IMR-90 (cell line): ENCODE data around the gene EGFR.

Source experiments
- POLR2A ChIP-seq: IDR thresholded peaks from 2 replicates; pipeline ENCODE4 v1.6.1; 2012; ENCODE audit warnings: mild to moderate bottlenecking, low read depth, low read length
- TF ChIP-seq, protein P1 (sequence below): conservative IDR thresholded peaks from 2 replicates; pipeline ENCODE4 v1.5.1; 2012; ENCODE audit warnings: mild to moderate bottlenecking, low read depth, low read length, improper control_type of control experiment

DNA sequence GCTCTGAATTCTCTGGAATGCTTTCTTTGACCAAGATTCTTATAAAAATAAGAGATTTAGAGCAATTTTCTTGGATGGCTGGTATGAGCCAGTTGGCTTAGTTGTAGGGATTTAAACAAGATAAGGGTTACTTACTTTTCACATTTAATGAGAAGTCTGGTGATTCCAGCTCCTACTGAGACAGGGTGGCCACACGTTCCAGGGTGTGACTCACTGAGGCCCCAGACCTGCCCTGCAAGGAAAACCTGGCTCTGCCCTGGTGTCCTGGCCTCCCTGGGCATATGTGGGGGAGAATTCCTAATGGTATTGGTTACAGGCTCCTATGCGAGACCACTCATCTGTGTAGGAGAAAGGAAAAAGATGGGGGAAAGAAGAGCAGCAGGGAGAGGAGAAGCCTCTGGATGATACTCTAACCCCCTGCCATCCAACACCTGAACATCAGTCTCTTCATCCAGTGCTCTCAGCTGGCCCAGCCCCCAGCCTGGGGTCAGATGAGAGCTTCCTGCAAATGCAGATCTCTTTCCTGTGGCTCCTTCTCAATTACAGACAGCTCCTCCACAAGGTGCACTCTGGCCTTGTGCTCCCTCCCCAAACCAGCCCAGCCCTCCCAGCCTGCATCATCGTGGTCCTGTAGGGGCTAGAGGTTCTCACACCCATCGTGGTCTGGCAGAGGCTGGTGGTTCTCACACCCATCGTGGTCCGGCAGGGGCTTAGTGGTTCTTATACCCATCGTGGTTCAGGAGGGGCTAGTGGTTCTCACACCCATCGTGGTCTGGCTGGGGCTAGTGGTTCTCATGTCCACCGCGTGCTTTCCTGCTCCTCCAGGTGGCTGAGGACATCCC lies 139.9 kb downstream of the EGFR start:
- TF ChIP-seq, protein P1, sequence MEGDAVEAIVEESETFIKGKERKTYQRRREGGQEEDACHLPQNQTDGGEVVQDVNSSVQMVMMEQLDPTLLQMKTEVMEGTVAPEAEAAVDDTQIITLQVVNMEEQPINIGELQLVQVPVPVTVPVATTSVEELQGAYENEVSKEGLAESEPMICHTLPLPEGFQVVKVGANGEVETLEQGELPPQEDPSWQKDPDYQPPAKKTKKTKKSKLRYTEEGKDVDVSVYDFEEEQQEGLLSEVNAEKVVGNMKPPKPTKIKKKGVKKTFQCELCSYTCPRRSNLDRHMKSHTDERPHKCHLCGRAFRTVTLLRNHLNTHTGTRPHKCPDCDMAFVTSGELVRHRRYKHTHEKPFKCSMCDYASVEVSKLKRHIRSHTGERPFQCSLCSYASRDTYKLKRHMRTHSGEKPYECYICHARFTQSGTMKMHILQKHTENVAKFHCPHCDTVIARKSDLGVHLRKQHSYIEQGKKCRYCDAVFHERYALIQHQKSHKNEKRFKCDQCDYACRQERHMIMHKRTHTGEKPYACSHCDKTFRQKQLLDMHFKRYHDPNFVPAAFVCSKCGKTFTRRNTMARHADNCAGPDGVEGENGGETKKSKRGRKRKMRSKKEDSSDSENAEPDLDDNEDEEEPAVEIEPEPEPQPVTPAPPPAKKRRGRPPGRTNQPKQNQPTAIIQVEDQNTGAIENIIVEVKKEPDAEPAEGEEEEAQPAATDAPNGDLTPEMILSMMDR = no peak
- no peak for TF ChIP-seq POLR2A
